HG03280 (cell line): ENCODE measurements around the gene PLEKHM1.

Source experiments
- ATAC-seq: cut with Tn5 transposase; IDR thresholded peaks from one replicate; pipeline ENCODE4 v1.9.1; 2021; ENCODE audit warnings: mild to moderate bottlenecking, moderate library complexity; ENCODE audit not compliant: unreplicated experiment

PLEKHM1 gene

GRCh38 chr17:45402916-45403315, 87.6 kb downstream of the PLEKHM1 start:
- ATAC-seq: no peak

- no peak for ATAC-seq
Observed at GRCh38 chr17:45398800-45399199, 91.7 kb downstream of the PLEKHM1 start.

- ATAC-seq: no peak
Observed at GRCh38 chr17:45397796-45398195, 92.7 kb downstream of the PLEKHM1 start.

GRCh38 chr17:45396496-45397205, 93.9 kb downstream of the PLEKHM1 start:
- no peak for ATAC-seq

GRCh38 chr17:45395569-45396415, 94.7 kb downstream of the PLEKHM1 start:
- no peak for ATAC-seq

- ATAC-seq: no peak
Observed at GRCh38 chr17:45394913-45395568, 95.5 kb downstream of the PLEKHM1 start.

GRCh38 chr17:45394564-45394912, 96.0 kb downstream of the PLEKHM1 start:
- ATAC-seq: no peak

GRCh38 chr17:45394091-45394490, 96.4 kb downstream of the PLEKHM1 start:
- no peak for ATAC-seq

- no peak for ATAC-seq
Observed at GRCh38 chr17:45393411-45393810, 97.1 kb downstream of the PLEKHM1 start.

GRCh38 chr17:45391918-45392317, 98.6 kb downstream of the PLEKHM1 start:
- no peak for ATAC-seq

GRCh38 chr17:45391291-45391690, 99.2 kb downstream of the PLEKHM1 start:
- ATAC-seq: no peak

- no peak for ATAC-seq
Observed at GRCh38 chr17:45389354-45389753, 101.2 kb downstream of the PLEKHM1 start.

- no peak for ATAC-seq
Observed at GRCh38 chr17:45388604-45389325, 101.8 kb downstream of the PLEKHM1 start.

- ATAC-seq: no peak
Observed at GRCh38 chr17:45387739-45388138, 102.8 kb downstream of the PLEKHM1 start.

- no peak for ATAC-seq
Observed at GRCh38 chr17:45386178-45386577, 104.3 kb downstream of the PLEKHM1 start.
